WTC11 (cell line): Measurements from ENCODE around the gene INPP5F. TPM values are rescaled to one million over a fixed set of nuclear protein-coding genes. Genes with fewer than 3 reads are reported as not detected.

ENCODE experiments used
- ATAC-seq: fragments of 200-7000 bp; cut with Tn5 transposase; 2 replicates; pipeline ENCODE4 v1.10.0; 2021; ENCODE audit warnings: mild to moderate bottlenecking, moderate library complexity
- CTCF ChIA-PET: fragments of 300-600 bp; sonication (Branson Sonifier 250); formaldehyde crosslinking; loops from one replicate; lab custom pipeline; 2021; ENCODE audit warnings: antibody characterized with exemption; lab: Charles Lee
- POLR2A ChIA-PET: fragments of 350-600 bp; sonication (Branson Sonifier 250); formaldehyde crosslinking; loops from one replicate; lab custom pipeline; 2021; ENCODE audit warnings: antibody characterized with exemption; lab: Charles Lee
- DNase-seq: peaks from one replicate; pipeline ENCODE4 v3.0.0; 2021; ENCODE audit warnings: low spot score
- H3K27ac Mint-ChIP-seq: 2 replicates; pipeline ENCODE4 v1.8.0; 2021; ENCODE audit warnings: mixed read lengths
- H3K27me3 Mint-ChIP-seq: 2 replicates; pipeline ENCODE4 v1.8.0; 2021; ENCODE audit warnings: low read depth, mild to moderate bottlenecking, moderate library complexity, mixed read lengths
- H3K36me3 Mint-ChIP-seq: 2 replicates; pipeline ENCODE4 v1.8.0; 2021; ENCODE audit warnings: mixed read lengths
- H3K4me1 Mint-ChIP-seq: 2 replicates; pipeline ENCODE4 v1.8.0; 2022; ENCODE audit warnings: mixed read lengths
- H3K4me3 Mint-ChIP-seq: 2 replicates; pipeline ENCODE4 v1.8.0; 2021; ENCODE audit warnings: mild to moderate bottlenecking, moderate library complexity, mixed read lengths
- H3K9me3 Mint-ChIP-seq: 2 replicates; pipeline ENCODE4 v1.8.0; 2021; ENCODE audit warnings: mixed read lengths
- ATF1 ChIP-seq: sonication (generic); formaldehyde crosslinking; IDR thresholded peaks from 2 replicates; pipeline ENCODE4 v1.8.1; 2023; ENCODE audit warnings: mild to moderate bottlenecking, moderate library complexity, missing genetic modification reagents
- EMX1 ChIP-seq: fragments of 250-450 bp; sonication (Bioruptor Pico); IDR thresholded peaks from 2 replicates; pipeline ENCODE4 v1.8.0; 2021; ENCODE audit warnings: mild to moderate bottlenecking
- FOXJ3 ChIP-seq: sonication (generic); formaldehyde crosslinking; IDR thresholded peaks from 2 replicates; pipeline ENCODE4 v1.9.0; 2021; ENCODE audit warnings: missing genetic modification reagents, mild to moderate bottlenecking, borderline replicate concordance
- HMGA2 ChIP-seq: fragments of 250-450 bp; sonication (Bioruptor Pico); IDR thresholded peaks from 2 replicates; pipeline ENCODE4 v1.4.0; 2021; ENCODE audit warnings: mild to moderate bottlenecking, moderate library complexity
- NR1H2 ChIP-seq: sonication (generic); formaldehyde crosslinking; IDR thresholded peaks from 2 replicates; pipeline ENCODE4 v1.9.0; 2021; ENCODE audit warnings: mild to moderate bottlenecking, moderate library complexity, missing genetic modification reagents
- RORB ChIP-seq: fragments of 250-450 bp; sonication (Bioruptor Pico); IDR thresholded peaks from 2 replicates; pipeline ENCODE4 v1.9.0; 2021; ENCODE audit warnings: mild to moderate bottlenecking
- ZNF121 ChIP-seq: sonication (generic); formaldehyde crosslinking; IDR thresholded peaks from 2 replicates; pipeline ENCODE4 v1.8.0; 2023; ENCODE audit warnings: missing genetic modification reagents
- ZNF219 ChIP-seq: sonication (generic); formaldehyde crosslinking; IDR thresholded peaks from 2 replicates; pipeline ENCODE4 v1.8.0; 2023; ENCODE audit warnings: missing genetic modification reagents, mild to moderate bottlenecking, borderline replicate concordance
- ZNF263 ChIP-seq: sonication (generic); formaldehyde crosslinking; IDR thresholded peaks from 2 replicates; pipeline ENCODE4 v1.8.1; 2022; ENCODE audit warnings: low read depth, mild to moderate bottlenecking, moderate library complexity, missing genetic modification reagents
- total RNA-seq: library from RNA; stranded (reverse); gene quantifications from 3 replicates; pipeline ENCODE4 v1.2.3, GENCODE V29; 2021
- TF ChIP-seq, protein P1 (sequence below): sonication (generic); formaldehyde crosslinking; IDR thresholded peaks from 2 replicates; pipeline ENCODE4 v1.8.1; 2023; ENCODE audit warnings: mild to moderate bottlenecking, moderate library complexity, missing genetic modification reagents
- TF ChIP-seq, protein P2 (sequence below): sonication (generic); formaldehyde crosslinking; IDR thresholded peaks from 2 replicates; pipeline ENCODE4 v1.8.1; 2022; ENCODE audit warnings: missing genetic modification reagents, borderline replicate concordance
- TF ChIP-seq, protein P3 (sequence below): sonication (generic); formaldehyde crosslinking; IDR thresholded peaks from 2 replicates; pipeline ENCODE4 v1.8.1; 2023; ENCODE audit warnings: mild to moderate bottlenecking, missing genetic modification reagents, borderline replicate concordance
- TF ChIP-seq, protein P4 (sequence below): fragments of 250-450 bp; sonication (Bioruptor Pico); IDR thresholded peaks from 2 replicates; pipeline ENCODE4 v1.9.0; 2021; ENCODE audit warnings: mild to moderate bottlenecking
- TF ChIP-seq, protein P5 (sequence below): fragments of 250-450 bp; sonication (Bioruptor Pico); IDR thresholded peaks from 2 replicates; pipeline ENCODE4 v1.8.0; 2021; ENCODE audit warnings: mild to moderate bottlenecking
- TF ChIP-seq, protein P6 (sequence below): sonication (generic); formaldehyde crosslinking; IDR thresholded peaks from 2 replicates; pipeline ENCODE4 v1.8.0; 2022; ENCODE audit warnings: mild to moderate bottlenecking, missing genetic modification reagents

The INPP5F gene
- total RNA-seq, 1 experiment from 2014 or later: 83.3 TPM

DNA sequence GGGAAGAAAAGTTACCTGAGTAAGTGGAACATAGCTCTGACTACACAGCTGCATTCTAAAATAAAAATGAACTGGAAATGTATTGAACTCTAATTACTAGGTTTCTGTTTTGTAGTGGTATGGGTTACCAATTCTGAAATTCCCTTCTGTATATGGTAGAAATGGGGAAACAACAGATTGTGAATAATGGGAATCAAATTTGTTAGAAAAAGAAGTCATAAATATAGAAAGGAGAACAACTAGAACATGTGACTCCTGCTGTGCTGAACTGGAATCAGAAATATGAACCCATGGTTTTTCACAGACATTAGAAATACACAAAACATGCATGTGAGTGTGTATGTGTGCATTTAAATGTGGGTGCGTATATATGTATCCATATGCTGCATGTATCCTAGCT is 119.8 kb downstream of the INPP5F start:
- no peaks in the 10 kb centered on the region for H3K9me3 Mint-ChIP-seq

More for the DNA sequence above, 119.8 kb downstream of the INPP5F start:
- CTCF ChIA-PET: interaction anchor here (0.9 kb wide), 1 partner anchor 95 kb away, joined by 4 read pairs; no protein-coding TSS in a partner anchor
- ATAC-seq: no peak
- no peak for DNase-seq
- TF ChIP-seq, protein P1, sequence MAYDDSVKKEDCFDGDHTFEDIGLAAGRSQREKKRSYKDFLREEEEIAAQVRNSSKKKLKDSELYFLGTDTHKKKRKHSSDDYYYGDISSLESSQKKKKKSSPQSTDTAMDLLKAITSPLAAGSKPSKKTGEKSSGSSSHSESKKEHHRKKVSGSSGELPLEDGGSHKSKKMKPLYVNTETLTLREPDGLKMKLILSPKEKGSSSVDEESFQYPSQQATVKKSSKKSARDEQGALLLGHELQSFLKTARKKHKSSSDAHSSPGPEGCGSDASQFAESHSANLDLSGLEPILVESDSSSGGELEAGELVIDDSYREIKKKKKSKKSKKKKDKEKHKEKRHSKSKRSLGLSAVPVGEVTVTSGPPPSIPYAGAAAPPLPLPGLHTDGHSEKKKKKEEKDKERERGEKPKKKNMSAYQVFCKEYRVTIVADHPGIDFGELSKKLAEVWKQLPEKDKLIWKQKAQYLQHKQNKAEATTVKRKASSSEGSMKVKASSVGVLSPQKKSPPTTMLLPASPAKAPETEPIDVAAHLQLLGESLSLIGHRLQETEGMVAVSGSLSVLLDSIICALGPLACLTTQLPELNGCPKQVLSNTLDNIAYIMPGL (CRISPR knock-in tag): no peak
- TF ChIP-seq NR1H2 (no peak), RORB (no peak), ZNF263 (CRISPR knock-in tag) (no peak), HMGA2 (CRISPR knock-in tag) (no peak), FOXJ3 (CRISPR knock-in tag) (no peak), ZNF219 (CRISPR knock-in tag) (no peak), ATF1 (no peak), ZNF121 (CRISPR knock-in tag) (no peak), EMX1 (CRISPR knock-in tag) (no peak)
- TF ChIP-seq, protein P2, sequence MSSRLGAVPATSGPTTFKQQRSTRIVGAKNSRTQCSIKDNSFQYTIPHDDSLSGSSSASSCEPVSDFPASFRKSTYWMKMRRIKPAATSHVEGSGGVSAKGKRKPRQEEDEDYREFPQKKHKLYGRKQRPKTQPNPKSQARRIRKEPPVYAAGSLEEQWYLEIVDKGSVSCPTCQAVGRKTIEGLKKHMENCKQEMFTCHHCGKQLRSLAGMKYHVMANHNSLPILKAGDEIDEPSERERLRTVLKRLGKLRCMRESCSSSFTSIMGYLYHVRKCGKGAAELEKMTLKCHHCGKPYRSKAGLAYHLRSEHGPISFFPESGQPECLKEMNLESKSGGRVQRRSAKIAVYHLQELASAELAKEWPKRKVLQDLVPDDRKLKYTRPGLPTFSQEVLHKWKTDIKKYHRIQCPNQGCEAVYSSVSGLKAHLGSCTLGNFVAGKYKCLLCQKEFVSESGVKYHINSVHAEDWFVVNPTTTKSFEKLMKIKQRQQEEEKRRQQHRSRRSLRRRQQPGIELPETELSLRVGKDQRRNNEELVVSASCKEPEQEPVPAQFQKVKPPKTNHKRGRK (CRISPR knock-in tag): no peak
- TF ChIP-seq, protein P3, sequence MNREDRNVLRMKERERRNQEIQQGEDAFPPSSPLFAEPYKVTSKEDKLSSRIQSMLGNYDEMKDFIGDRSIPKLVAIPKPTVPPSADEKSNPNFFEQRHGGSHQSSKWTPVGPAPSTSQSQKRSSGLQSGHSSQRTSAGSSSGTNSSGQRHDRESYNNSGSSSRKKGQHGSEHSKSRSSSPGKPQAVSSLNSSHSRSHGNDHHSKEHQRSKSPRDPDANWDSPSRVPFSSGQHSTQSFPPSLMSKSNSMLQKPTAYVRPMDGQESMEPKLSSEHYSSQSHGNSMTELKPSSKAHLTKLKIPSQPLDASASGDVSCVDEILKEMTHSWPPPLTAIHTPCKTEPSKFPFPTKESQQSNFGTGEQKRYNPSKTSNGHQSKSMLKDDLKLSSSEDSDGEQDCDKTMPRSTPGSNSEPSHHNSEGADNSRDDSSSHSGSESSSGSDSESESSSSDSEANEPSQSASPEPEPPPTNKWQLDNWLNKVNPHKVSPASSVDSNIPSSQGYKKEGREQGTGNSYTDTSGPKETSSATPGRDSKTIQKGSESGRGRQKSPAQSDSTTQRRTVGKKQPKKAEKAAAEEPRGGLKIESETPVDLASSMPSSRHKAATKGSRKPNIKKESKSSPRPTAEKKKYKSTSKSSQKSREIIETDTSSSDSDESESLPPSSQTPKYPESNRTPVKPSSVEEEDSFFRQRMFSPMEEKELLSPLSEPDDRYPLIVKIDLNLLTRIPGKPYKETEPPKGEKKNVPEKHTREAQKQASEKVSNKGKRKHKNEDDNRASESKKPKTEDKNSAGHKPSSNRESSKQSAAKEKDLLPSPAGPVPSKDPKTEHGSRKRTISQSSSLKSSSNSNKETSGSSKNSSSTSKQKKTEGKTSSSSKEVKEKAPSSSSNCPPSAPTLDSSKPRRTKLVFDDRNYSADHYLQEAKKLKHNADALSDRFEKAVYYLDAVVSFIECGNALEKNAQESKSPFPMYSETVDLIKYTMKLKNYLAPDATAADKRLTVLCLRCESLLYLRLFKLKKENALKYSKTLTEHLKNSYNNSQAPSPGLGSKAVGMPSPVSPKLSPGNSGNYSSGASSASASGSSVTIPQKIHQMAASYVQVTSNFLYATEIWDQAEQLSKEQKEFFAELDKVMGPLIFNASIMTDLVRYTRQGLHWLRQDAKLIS (CRISPR knock-in tag): no peak
- TF ChIP-seq, protein P4, sequence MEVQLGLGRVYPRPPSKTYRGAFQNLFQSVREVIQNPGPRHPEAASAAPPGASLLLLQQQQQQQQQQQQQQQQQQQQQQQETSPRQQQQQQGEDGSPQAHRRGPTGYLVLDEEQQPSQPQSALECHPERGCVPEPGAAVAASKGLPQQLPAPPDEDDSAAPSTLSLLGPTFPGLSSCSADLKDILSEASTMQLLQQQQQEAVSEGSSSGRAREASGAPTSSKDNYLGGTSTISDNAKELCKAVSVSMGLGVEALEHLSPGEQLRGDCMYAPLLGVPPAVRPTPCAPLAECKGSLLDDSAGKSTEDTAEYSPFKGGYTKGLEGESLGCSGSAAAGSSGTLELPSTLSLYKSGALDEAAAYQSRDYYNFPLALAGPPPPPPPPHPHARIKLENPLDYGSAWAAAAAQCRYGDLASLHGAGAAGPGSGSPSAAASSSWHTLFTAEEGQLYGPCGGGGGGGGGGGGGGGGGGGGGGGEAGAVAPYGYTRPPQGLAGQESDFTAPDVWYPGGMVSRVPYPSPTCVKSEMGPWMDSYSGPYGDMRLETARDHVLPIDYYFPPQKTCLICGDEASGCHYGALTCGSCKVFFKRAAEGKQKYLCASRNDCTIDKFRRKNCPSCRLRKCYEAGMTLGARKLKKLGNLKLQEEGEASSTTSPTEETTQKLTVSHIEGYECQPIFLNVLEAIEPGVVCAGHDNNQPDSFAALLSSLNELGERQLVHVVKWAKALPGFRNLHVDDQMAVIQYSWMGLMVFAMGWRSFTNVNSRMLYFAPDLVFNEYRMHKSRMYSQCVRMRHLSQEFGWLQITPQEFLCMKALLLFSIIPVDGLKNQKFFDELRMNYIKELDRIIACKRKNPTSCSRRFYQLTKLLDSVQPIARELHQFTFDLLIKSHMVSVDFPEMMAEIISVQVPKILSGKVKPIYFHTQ: no peak
- TF ChIP-seq, protein P5, sequence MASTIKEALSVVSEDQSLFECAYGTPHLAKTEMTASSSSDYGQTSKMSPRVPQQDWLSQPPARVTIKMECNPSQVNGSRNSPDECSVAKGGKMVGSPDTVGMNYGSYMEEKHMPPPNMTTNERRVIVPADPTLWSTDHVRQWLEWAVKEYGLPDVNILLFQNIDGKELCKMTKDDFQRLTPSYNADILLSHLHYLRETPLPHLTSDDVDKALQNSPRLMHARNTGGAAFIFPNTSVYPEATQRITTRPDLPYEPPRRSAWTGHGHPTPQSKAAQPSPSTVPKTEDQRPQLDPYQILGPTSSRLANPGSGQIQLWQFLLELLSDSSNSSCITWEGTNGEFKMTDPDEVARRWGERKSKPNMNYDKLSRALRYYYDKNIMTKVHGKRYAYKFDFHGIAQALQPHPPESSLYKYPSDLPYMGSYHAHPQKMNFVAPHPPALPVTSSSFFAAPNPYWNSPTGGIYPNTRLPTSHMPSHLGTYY (CRISPR knock-in tag): no peak
- TF ChIP-seq, protein P6, sequence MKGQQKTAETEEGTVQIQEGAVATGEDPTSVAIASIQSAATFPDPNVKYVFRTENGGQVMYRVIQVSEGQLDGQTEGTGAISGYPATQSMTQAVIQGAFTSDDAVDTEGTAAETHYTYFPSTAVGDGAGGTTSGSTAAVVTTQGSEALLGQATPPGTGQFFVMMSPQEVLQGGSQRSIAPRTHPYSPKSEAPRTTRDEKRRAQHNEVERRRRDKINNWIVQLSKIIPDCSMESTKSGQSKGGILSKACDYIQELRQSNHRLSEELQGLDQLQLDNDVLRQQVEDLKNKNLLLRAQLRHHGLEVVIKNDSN: no peak
- no peaks in the 10 kb centered on the region for H3K4me1 Mint-ChIP-seq
- H3K36me3 Mint-ChIP-seq: peaks cover 81% of the 10 kb centered on the region
- no peaks in the 10 kb centered on the region for H3K27me3 Mint-ChIP-seq
- no peak overlapping the region for H3K27ac Mint-ChIP-seq
- POLR2A ChIA-PET: no interaction called here
- no peak overlapping the region for H3K4me3 Mint-ChIP-seq
